ENCODE data around the gene MARCOL. TPM values are rescaled to one million over a fixed set of nuclear protein-coding genes. Genes with fewer than 3 reads are reported as not detected.

Gene MARCOL
- total RNA-seq = under 1 TPM in 5 of 8 experiments, not detected in 3; 0.16 to 0.49 (median 0.24) TPM

- no peak for ATAC-seq (replicated peaks in 6 of 8)
- WGBS, 10 experiments = 0 to 100% (median 72%) methylated on average over 1 to 2 of the region's 2 CpGs
- Histone ChIP-seq H3K4me1 (replicated peaks in 1 of 2) (no peaks in the 10 kb centered on the region), H3K27ac (no peak within 1 kb of the TSS), H3K4me3 (no peak within 1 kb of the TSS)
- in situ Hi-C loops (cut with MboI; ENCODE audit: low pct_unique_long_range_greater_than_20kb in 2 of 9, low sequenced_read_pairs in 9 of 9, unreplicated experiment in 9 of 9) = no loop called here
Measured at GRCh38 chr5:148238418-148238794, at the start of gene MARCOL. MARCOL (plus strand) TSS chr5:148238525; CDS start chr5:148238598, 73 bp downstream.

DNA sequence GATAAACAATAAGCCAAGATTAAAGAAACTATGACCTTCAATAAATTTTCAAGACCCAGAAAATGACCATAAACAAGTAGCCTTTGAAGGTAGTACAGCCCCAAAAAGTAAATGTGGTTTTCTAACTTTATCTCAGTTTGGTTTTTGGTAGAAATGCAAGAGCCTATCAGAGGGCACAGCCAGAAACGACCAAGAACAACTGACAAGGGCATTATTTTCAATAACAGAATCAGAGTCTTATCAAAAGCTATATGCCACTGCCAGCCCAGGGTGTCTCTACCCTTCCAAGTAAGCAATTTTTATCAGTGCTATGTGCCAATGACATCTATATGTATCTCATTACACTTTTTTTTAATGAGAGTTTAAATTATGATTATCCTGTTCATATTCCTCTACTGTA lies 47.3 kb upstream of the MARCOL start:
- Histone ChIP-seq H3K4me3 (no peak overlapping the region), H3K4me1 (replicated peaks in 1 of 2) (no peaks in the 10 kb centered on the region), H3K27ac (no peak overlapping the region)
- no peak for ATAC-seq (replicated peaks in 6 of 8)
- WGBS, 10 experiments = 0 to 67% (median 20%) methylated on average over 1 of the region's 1 CpG; no CpG with 5 or more reads in 2 of the 10 experiments
- in situ Hi-C loops (cut with MboI; ENCODE audit: low pct_unique_long_range_greater_than_20kb in 2 of 9, low sequenced_read_pairs in 9 of 9, unreplicated experiment in 9 of 9) = loop anchor here in 5 of 9 experiments (25.0 kb wide), 3 partner anchors 171 to 546 kb away; no protein-coding TSS in a partner anchor

GRCh38 chr5:148193202-148193601 lies 45.1 kb upstream of the MARCOL start:
- Histone ChIP-seq H3K27ac (no peak overlapping the region), H3K4me1 (replicated peaks in 1 of 2) (no peaks in the 10 kb centered on the region), H3K4me3 (no peak overlapping the region)
- WGBS, 10 experiments = 0 to 100% (median 92%) methylated on average over 1 of the region's 1 CpG; no CpG with 5 or more reads in 2 of the 10 experiments
- ATAC-seq (replicated peaks in 6 of 8) = no peak
- in situ Hi-C loops (cut with MboI; ENCODE audit: low pct_unique_long_range_greater_than_20kb in 2 of 9, low sequenced_read_pairs in 9 of 9, unreplicated experiment in 9 of 9) = loop anchor here in 5 of 9 experiments (25.0 kb wide), 3 partner anchors 169 to 544 kb away; no protein-coding TSS in a partner anchor

- Histone ChIP-seq H3K4me1 (replicated peaks in 1 of 2) (no peaks in the 10 kb centered on the region), H3K4me3 (no peak overlapping the region), H3K27ac (no peak overlapping the region)
- WGBS, 10 experiments = 0 to 100% (median 92%) methylated on average over 2 of the region's 2 CpGs; no CpG with 5 or more reads in 2 of the 10 experiments
- ATAC-seq (replicated peaks in 6 of 8) = no peak
- in situ Hi-C loops (cut with MboI; ENCODE audit: low pct_unique_long_range_greater_than_20kb in 2 of 9, low sequenced_read_pairs in 9 of 9, unreplicated experiment in 9 of 9) = no loop called here
Measured at GRCh38 chr5:148201151-148201550, 37.2 kb upstream of the MARCOL start.

GRCh38 chr5:148202531-148203203 lies 35.7 kb upstream of the MARCOL start, which contains the start of gene SPINK6:
SPINK6 (plus strand) TSS chr5:148203042; CDS start chr5:148203097, 55 bp downstream.
- 0 to 100% (median 91%) methylated on average over 1 to 2 of the region's 2 CpGs for WGBS, 10 experiments
- ATAC-seq (replicated peaks in 6 of 8) = no peak
- in situ Hi-C loops (cut with MboI; ENCODE audit: low pct_unique_long_range_greater_than_20kb in 2 of 9, low sequenced_read_pairs in 9 of 9, unreplicated experiment in 9 of 9) = no loop called here
- Histone ChIP-seq H3K4me1 (replicated peaks in 1 of 2) (no peaks in the 10 kb centered on the region), H3K4me3 (no peak within 1 kb of the TSS), H3K27ac (no peak within 1 kb of the TSS)

DNA sequence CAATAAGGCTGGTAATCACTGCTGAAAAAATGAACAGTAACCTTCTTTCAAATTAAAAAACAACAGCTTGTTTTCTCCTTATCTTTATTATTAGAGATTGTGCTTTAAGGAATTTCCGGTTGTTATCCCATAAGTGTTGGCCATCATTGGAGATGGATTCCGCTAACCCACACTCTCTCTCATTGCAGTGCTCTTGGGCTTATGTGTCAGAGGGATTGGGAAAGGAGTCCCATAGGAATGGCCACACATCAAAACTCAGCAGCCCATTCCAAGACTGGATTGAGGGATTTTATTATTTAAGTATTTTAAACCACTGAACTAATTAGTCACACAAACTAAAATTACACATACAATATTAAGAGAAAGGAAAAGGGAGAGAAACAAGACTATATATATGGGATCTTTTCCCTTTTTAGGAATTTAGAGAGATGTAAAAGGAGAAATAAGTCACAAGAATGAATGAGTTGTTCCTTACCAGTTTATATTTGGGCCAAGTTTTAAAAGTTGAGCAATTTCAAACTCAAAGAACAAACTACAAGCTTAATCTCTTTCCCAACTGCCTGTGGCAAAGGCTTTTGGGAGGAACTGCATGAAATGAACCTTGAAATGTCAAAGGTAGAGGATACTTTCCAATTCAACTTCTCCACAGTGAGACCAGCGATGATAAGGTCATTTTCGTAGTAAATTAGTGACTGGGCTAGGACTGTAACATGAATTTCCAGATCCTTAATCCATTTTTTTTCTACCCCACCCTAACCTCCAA lies 33.1 kb upstream of the MARCOL start:
- WGBS, 10 experiments = 32 to 100% (median 91%) methylated on average over 2 to 4 of the region's 4 CpGs
- in situ Hi-C loops (cut with MboI; ENCODE audit: low pct_unique_long_range_greater_than_20kb in 2 of 9, low sequenced_read_pairs in 9 of 9, unreplicated experiment in 9 of 9) = no loop called here
- ATAC-seq (replicated peaks in 6 of 8) = no peak
- H3K4me1 ChIP-seq (replicated peaks in 1 of 2) = no peaks in the 10 kb centered on the region
- no peak overlapping the region for H3K27ac ChIP-seq
- H3K4me3 ChIP-seq = no peak overlapping the region

GRCh38 chr5:148205865-148206264 lies 32.5 kb upstream of the MARCOL start:
- no peak for ATAC-seq (replicated peaks in 6 of 8)
- H3K4me1 ChIP-seq (replicated peaks in 1 of 2) = no peaks in the 10 kb centered on the region
- 0 to 100% (median 61%) methylated on average over 1 of the region's 1 CpG for WGBS, 10 experiments
- no peak overlapping the region for H3K4me3 ChIP-seq
- in situ Hi-C loops (cut with MboI; ENCODE audit: low pct_unique_long_range_greater_than_20kb in 2 of 9, low sequenced_read_pairs in 9 of 9, unreplicated experiment in 9 of 9) = no loop called here
- H3K27ac ChIP-seq = no peak overlapping the region

- H3K4me1 ChIP-seq (replicated peaks in 1 of 2) = no peaks in the 10 kb centered on the region
- in situ Hi-C loops (cut with MboI; ENCODE audit: low pct_unique_long_range_greater_than_20kb in 2 of 9, low sequenced_read_pairs in 9 of 9, unreplicated experiment in 9 of 9) = no loop called here
- no peak overlapping the region for H3K4me3 ChIP-seq
- no peak for ATAC-seq (replicated peaks in 6 of 8)
- WGBS, 10 experiments = 0 to 100% (median 77%) methylated on average over 1 of the region's 1 CpG; no CpG with 5 or more reads in 4 of the 10 experiments
- no peak overlapping the region for H3K27ac ChIP-seq
Measured at GRCh38 chr5:148206620-148207019, 31.7 kb upstream of the MARCOL start.

GRCh38 chr5:148208226-148208625 lies 30.1 kb upstream of the MARCOL start:
- no peak for ATAC-seq (replicated peaks in 6 of 8)
- in situ Hi-C loops (cut with MboI; ENCODE audit: low pct_unique_long_range_greater_than_20kb in 2 of 9, low sequenced_read_pairs in 9 of 9, unreplicated experiment in 9 of 9) = no loop called here

GRCh38 chr5:148209151-148209770 lies 29.1 kb upstream of the MARCOL start:
- Histone ChIP-seq H3K4me3 (no peak overlapping the region), H3K27ac (no peak overlapping the region), H3K4me1 (replicated peaks in 1 of 2) (no peaks in the 10 kb centered on the region)
- WGBS, 10 experiments = 0 to 53% (median 44%) methylated on average over 1 to 3 of the region's 3 CpGs
- in situ Hi-C loops (cut with MboI; ENCODE audit: low pct_unique_long_range_greater_than_20kb in 2 of 9, low sequenced_read_pairs in 9 of 9, unreplicated experiment in 9 of 9) = no loop called here
- ATAC-seq (replicated peaks in 6 of 8) = no peak

More at GRCh38 chr5:148208226-148208625, 30.1 kb upstream of the MARCOL start:
- no peak overlapping the region for H3K4me3 ChIP-seq
- no peaks in the 10 kb centered on the region for H3K4me1 ChIP-seq (replicated peaks in 1 of 2)
- H3K27ac ChIP-seq = no peak overlapping the region

DNA sequence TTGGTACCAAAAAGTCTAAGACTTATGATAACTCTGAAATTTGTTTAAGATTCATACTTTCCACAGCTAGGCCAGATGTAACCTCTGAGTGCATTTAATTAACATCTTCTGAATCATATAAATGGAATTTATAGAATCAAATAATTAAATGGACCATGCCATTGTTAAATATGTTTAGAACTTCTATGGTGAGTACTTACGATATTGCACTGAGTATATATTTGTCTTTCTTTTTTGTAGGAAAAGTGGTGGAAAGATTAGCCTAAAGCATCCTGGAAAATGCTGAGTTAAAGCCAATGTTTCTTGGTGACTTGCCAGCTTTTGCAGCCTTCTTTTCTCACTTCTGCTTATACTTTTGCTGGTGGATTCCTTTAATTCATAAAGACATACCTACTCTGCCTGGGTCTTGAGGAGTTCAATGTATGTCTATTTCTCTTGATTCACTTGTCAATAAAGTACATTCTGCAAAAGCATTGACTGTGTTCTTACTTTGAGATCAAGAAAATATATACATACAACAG lies 23.6 kb upstream of the MARCOL start:
- in situ Hi-C loops (cut with MboI; ENCODE audit: low pct_unique_long_range_greater_than_20kb in 2 of 9, low sequenced_read_pairs in 9 of 9, unreplicated experiment in 9 of 9) = no loop called here
- 0 to 100% (median 100%) methylated on average over 1 of the region's 1 CpG; no CpG with 5 or more reads in 1 of the 10 experiments for WGBS, 10 experiments
- ATAC-seq (replicated peaks in 6 of 8) = no peak
- Histone ChIP-seq H3K4me3 (no peak overlapping the region), H3K4me1 (replicated peaks in 1 of 2) (no peaks in the 10 kb centered on the region), H3K27ac (no peak overlapping the region)

GRCh38 chr5:148221508-148221907 lies 16.8 kb upstream of the MARCOL start:
- H3K27ac ChIP-seq = no peak overlapping the region
- 13 to 91% (median 74%) methylated on average over 2 to 6 of the region's 6 CpGs for WGBS, 10 experiments
- H3K4me1 ChIP-seq (replicated peaks in 1 of 2) = no peaks in the 10 kb centered on the region
- H3K4me3 ChIP-seq = no peak overlapping the region
- in situ Hi-C loops (cut with MboI; ENCODE audit: low pct_unique_long_range_greater_than_20kb in 2 of 9, low sequenced_read_pairs in 9 of 9, unreplicated experiment in 9 of 9) = no loop called here
- ATAC-seq (replicated peaks in 6 of 8) = no peak
